GM12878 (cell line): ENCODE measurements around the gene NR2C2AP. TPM values are rescaled to one million over a fixed set of nuclear protein-coding genes. Genes with fewer than 3 reads are reported as not detected.

Source experiments
- ATAC-seq: fragments of 200-7000 bp; cut with Tn5 transposase; 3 replicates; pipeline ENCODE4 v1.9.1; 2020; ENCODE audit warnings: mild to moderate bottlenecking, moderate library complexity
- BruUV-seq: library from RNA; stranded (reverse); fragments of 400-500 nt; replicated peaks from 2 replicates; lab custom pipeline; 2021; lab: Mats Ljungman, UMichigan
- CTCF ChIA-PET: fragments of 300-600 bp; sonication (Branson Sonifier 250); formaldehyde crosslinking; extraction: SDS; loops from one replicate; lab custom pipeline; 2021; ENCODE audit warnings: inconsistent platforms; lab: Yijun Ruan, JAX
- POLR2A ChIA-PET: fragments of 350-600 bp; formaldehyde crosslinking; extraction: SDS; loops from one replicate; lab custom pipeline; 2021; ENCODE audit warnings: inconsistent platforms; lab: Charles Lee
- RAD21 ChIA-PET: fragments of 300-600 bp; sonication (Branson Sonifier 250); formaldehyde crosslinking; loops from one replicate; lab custom pipeline; 2023; ENCODE audit warnings: antibody characterized with exemption; ENCODE audit not compliant: unreplicated experiment; lab: Charles Lee
- SMC1A ChIA-PET: fragments of 300-600 bp; sonication (Branson Sonifier 250); formaldehyde crosslinking; loops from one replicate; lab custom pipeline; 2023; ENCODE audit not compliant: unreplicated experiment, uncharacterized antibody; lab: Charles Lee
- DNase-seq: peaks from one replicate; pipeline ENCODE4 v3.0.0-alpha.2; 2011; ENCODE audit warnings: low read depth, low spot score
- FAIRE-seq: peaks from 3 replicates; lab custom pipeline; 2011; peaks lifted over from hg19 to GRCh38; lab: Jason Lieb, UNC
- H2AFZ ChIP-seq: 2 replicates; pipeline ENCODE4 v1.6.0; 2011; ENCODE audit warnings: low read depth, low read length, control low read depth; ENCODE audit not compliant: control insufficient read depth
- H3K27ac ChIP-seq: 2 replicates; pipeline ENCODE4 v1.5.1; 2011; ENCODE audit warnings: control low read depth; ENCODE audit not compliant: control insufficient read depth, insufficient read depth
- H3K27me3 ChIP-seq, 2 experiments: replicated peaks in 1 of 2; 2 replicates each; pipeline versions ENCODE4 v1.6.0 to v1.6.1; 2011; ENCODE audit warnings: low read length in 1 of 2; ENCODE audit not compliant: control insufficient read depth in 2 of 2, insufficient read depth in 2 of 2
- H3K36me3 ChIP-seq, 2 experiments: 2 replicates each; pipeline ENCODE4 v1.5.1; 2011; ENCODE audit warnings: low read length in 1 of 2; ENCODE audit not compliant: control insufficient read depth in 2 of 2, insufficient read depth in 2 of 2
- H3K4me1 ChIP-seq: 2 replicates; pipeline ENCODE4 v1.6.1; 2011; ENCODE audit warnings: mild to moderate bottlenecking, low read length, moderate library complexity, mixed read lengths; ENCODE audit not compliant: control insufficient read depth, insufficient read depth
- H3K4me2 ChIP-seq: 2 replicates; pipeline ENCODE4 v1.6.0; 2011; ENCODE audit warnings: control low read depth; ENCODE audit not compliant: control insufficient read depth, insufficient read depth
- H3K4me3 ChIP-seq: fragments of 200-600 bp; sonication (generic); 2 replicates; pipeline ENCODE4 v1.5.1; 2016
- H3K79me2 ChIP-seq: 2 replicates; pipeline ENCODE4 v1.6.0; 2011; ENCODE audit warnings: low read length; ENCODE audit not compliant: control insufficient read depth, insufficient read depth
- H3K9ac ChIP-seq: 2 replicates; pipeline ENCODE4 v1.8.0; 2011; ENCODE audit warnings: low read length, control low read depth, mixed read lengths; ENCODE audit not compliant: control insufficient read depth, insufficient read depth
- H3K9me3 ChIP-seq: replicated peaks from 3 replicates; pipeline ENCODE4 v1.5.1; 2011; ENCODE audit warnings: mild to moderate bottlenecking, low read length; ENCODE audit not compliant: control insufficient read depth, insufficient read depth
- H4K20me1 ChIP-seq: 2 replicates; pipeline ENCODE4 v1.6.0; 2011; ENCODE audit not compliant: control insufficient read depth, insufficient read depth
- DPF2 ChIP-seq: fragments of 450-650 bp; IDR thresholded peaks from 2 replicates; pipeline ENCODE4 v1.6.1; 2017; ENCODE audit warnings: mild to moderate bottlenecking
- HDAC6 ChIP-seq: fragments of 200-600 bp; sonication (generic); IDR thresholded peaks from one replicate; pipeline ENCODE4 v1.8.0; 2017; ENCODE audit warnings: antibody characterized with exemption; ENCODE audit not compliant: unreplicated experiment
- POLR2AphosphoS2 ChIP-seq: IDR thresholded peaks from 2 replicates; pipeline ENCODE4 v1.6.1; 2011; ENCODE audit warnings: low read depth, mild to moderate bottlenecking, low read length, improper control_type of control experiment, moderate library complexity
- RBBP5 ChIP-seq: fragments of 200-600 bp; sonication (generic); conservative IDR thresholded peaks from 2 replicates; pipeline ENCODE4 v1.6.1; 2016
- SMC3 ChIP-seq: IDR thresholded peaks from 2 replicates; pipeline ENCODE4 v1.6.1; 2011; ENCODE audit warnings: low read length, improper control_type of control experiment, borderline replicate concordance
- SREBF2 ChIP-seq: IDR thresholded peaks from 2 replicates; pipeline ENCODE4 v1.6.1; 2012; ENCODE audit warnings: mild to moderate bottlenecking, low read length
- SRF ChIP-seq, 2 experiments: IDR thresholded peaks; 2 replicates each; pipeline ENCODE4 v1.6.1; 2011; ENCODE audit warnings: low read depth in 2 of 2, low read length in 2 of 2, mild to moderate bottlenecking in 1 of 2, moderate library complexity in 1 of 2
- STAT1 ChIP-seq: fragments of 450-650 bp; conservative IDR thresholded peaks from 2 replicates; pipeline ENCODE4 v1.6.1; 2014; ENCODE audit warnings: antibody characterized with exemption, mild to moderate bottlenecking
- TBL1XR1 ChIP-seq: IDR thresholded peaks from 2 replicates; pipeline ENCODE4 v1.6.1; 2012; ENCODE audit warnings: low read depth, low read length, improper control_type of control experiment
- YBX1 ChIP-seq: fragments of 450-650 bp; IDR thresholded peaks from 2 replicates; pipeline ENCODE4 v1.6.1; 2016; ENCODE audit warnings: antibody characterized with exemption
- WGBS: methylation state at CpG from one replicate; pipeline ENCODE4 v1.1.6; 2016; ENCODE audit warnings: low lambda C conversion rate; ENCODE audit not compliant: insufficient replicate concordance, insufficient coverage; ENCODE audit errors: missing lambda C conversion rate; 5-methylcytosine and 5-hydroxymethylcytosine counted together
- in situ Hi-C: fragments of 300-500 bp; cut with MboI; formaldehyde crosslinking; loops from 9 replicates; pipeline ENCODE4 v1.14.3; 2018; ENCODE audit warnings: mixed read lengths
- intact Hi-C: fragments of 100-400 bp; cut with micrococcal nuclease; formaldehyde crosslinking; loops from one replicate; pipeline ENCODE4 v1.14.2; 2022; ENCODE audit not compliant: unreplicated experiment
- polyA plus RNA-seq, 11 experiments: library from polyadenylated mRNA; depleted of rRNA in 4 of 11; unstranded in 6 of 11; stranded (reverse) in 5 of 11; fragments of >200 nt; fragmentation: Nextera tagmentation in 4 of 11; fragmentation: Illumina TruSeq in 1 of 11; extraction: Ambion mirVana in 4 of 11; extraction: Trizol in 1 of 11; gene quantifications; 1 replicate in 1 of 11; 2 replicates in 10 of 11; pipeline versions ENCODE4 v1.2.1 to v1.2.3, GENCODE V29; 2011 to 2016; ENCODE audit warnings: inconsistent platforms in 2 of 11, missing spikeins in 2 of 11, low read depth in 1 of 11
- total RNA-seq, 4 experiments: library from RNA; depleted of rRNA in 3 of 4; stranded (reverse); fragments of >200 nt in 3 of 4; fragmentation: Illumina TruSeq in 1 of 4; extraction: Trizol in 1 of 4; gene quantifications; 2 replicates each; pipeline versions ENCODE4 v1.2.1 to v1.2.3, GENCODE V29; 2013 to 2021
- TF ChIP-seq, protein P1 (sequence below): fragments of 150-350 bp; IDR thresholded peaks from 2 replicates; pipeline ENCODE4 v1.6.1; 2014; ENCODE audit warnings: mild to moderate bottlenecking, low read depth, low read length
- TF ChIP-seq, protein P2 (sequence below): IDR thresholded peaks from 2 replicates; pipeline ENCODE4 v1.6.1; 2011; ENCODE audit warnings: low read depth, mild to moderate bottlenecking, low read length, moderate library complexity, borderline replicate concordance; ENCODE audit errors: extremely low read depth
- TF ChIP-seq, protein P3 (sequence below): IDR thresholded peaks from 2 replicates; pipeline ENCODE4 v1.6.1; 2012; ENCODE audit warnings: low read length, inconsistent platforms
- TF ChIP-seq, protein P4 (sequence below): IDR thresholded peaks from 2 replicates; pipeline ENCODE4 v1.6.1; 2011; ENCODE audit warnings: mild to moderate bottlenecking, low read depth, low read length, moderate library complexity; ENCODE audit not compliant: insufficient replicate concordance
- TF ChIP-seq, protein P5 (sequence below): fragments of 450-650 bp; IDR thresholded peaks from 2 replicates; pipeline ENCODE4 v1.6.1; 2018; ENCODE audit warnings: mild to moderate bottlenecking, low read depth, moderate library complexity; ENCODE audit not compliant: partially characterized antibody
- TF ChIP-seq, protein P6 (sequence below): IDR thresholded peaks from 2 replicates; pipeline ENCODE4 v1.6.1; 2012; ENCODE audit warnings: low read depth, low read length, improper control_type of control experiment

Gene NR2C2AP
- total and polyA plus RNA-seq, 10 of the 15 experiments (the other 5 are each of a cell fraction or from before 2014, with no cell fraction given), result 21.5 to 44.8 (median 28.1) TPM

DNA sequence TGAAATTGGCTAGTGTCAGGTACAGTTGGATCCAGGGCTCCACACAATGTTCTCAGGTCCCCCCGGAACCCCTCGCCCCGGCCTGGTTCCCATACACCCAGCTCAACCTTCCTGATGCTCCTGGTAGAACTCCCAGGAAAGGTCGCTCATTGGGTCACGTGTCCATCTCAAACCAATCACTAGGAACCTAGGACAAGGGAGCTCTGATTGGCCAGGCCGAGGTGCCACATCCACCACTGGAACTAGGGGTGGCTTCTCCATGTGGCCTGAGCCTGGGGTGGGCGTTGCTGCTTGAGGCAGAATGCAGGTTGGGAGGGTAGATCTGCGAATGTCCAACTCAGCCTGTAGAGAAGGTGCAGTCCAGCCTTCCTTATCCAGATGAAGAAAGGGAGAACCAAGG lies 26.3 kb downstream of the NR2C2AP start:
- in situ Hi-C loops, result loop anchor here (5.0 kb wide), 1 partner anchor 35 kb away; no protein-coding TSS in a partner anchor
- Histone ChIP-seq H4K20me1 (no peaks in the 10 kb centered on the region), H3K36me3 (no peaks in the 10 kb centered on the region; a peak in 2 of 4 replicates), H3K4me3 (no peak overlapping the region), H3K27ac (no peak overlapping the region), H3K27me3 (no peaks in the 10 kb centered on the region), H3K4me1 (peaks cover 11% of the 10 kb centered on the region), H2AFZ (no peak overlapping the region), H3K4me2 (no peak overlapping the region), H3K9me3 (no peaks in the 10 kb centered on the region; the same call in 2 of the 3 replicates), H3K79me2 (no peaks in the 10 kb centered on the region), H3K9ac (no peak overlapping the region)
- ATAC-seq, result no peak
- ChIA-PET RAD21 (interaction anchor here (14.0 kb wide), 1 partner anchor 23 kb away, joined by 394 read pairs; no protein-coding TSS in a partner anchor), CTCF (interaction anchor here (1.1 to 5.0 kb wide), 4 partner anchors 28 to 124 kb away, joined by 3 to 207 read pairs (median 40); no protein-coding TSS in a partner anchor), SMC1A (interaction anchor here (3.6 to 6.5 kb wide), 2 partner anchors 29 to 33 kb away, joined by 24 to 114 read pairs; no protein-coding TSS in a partner anchor), POLR2A (no interaction called here)
- BruUV-seq, result no TSS peak
- intact Hi-C loops, result no loop called here
- 80% methylated on average over 8 of the region's 8 CpGs for WGBS
- FAIRE-seq, result no peak
- no peak for DNase-seq
- TF ChIP-seq SREBF2 (no peak), RBBP5 (no peak), STAT1 (no peak), YBX1 (no peak), SMC3 (no peak), SRF (IDR thresholded peaks at IDR 0.05; ENCODE audit: low read depth in 2 of 2, low read length in 2 of 2) (no peak), TBL1XR1 (no peak), POLR2AphosphoS2 (no peak), HDAC6 (no peak), DPF2 (no peak)
- TF ChIP-seq, protein P1, sequence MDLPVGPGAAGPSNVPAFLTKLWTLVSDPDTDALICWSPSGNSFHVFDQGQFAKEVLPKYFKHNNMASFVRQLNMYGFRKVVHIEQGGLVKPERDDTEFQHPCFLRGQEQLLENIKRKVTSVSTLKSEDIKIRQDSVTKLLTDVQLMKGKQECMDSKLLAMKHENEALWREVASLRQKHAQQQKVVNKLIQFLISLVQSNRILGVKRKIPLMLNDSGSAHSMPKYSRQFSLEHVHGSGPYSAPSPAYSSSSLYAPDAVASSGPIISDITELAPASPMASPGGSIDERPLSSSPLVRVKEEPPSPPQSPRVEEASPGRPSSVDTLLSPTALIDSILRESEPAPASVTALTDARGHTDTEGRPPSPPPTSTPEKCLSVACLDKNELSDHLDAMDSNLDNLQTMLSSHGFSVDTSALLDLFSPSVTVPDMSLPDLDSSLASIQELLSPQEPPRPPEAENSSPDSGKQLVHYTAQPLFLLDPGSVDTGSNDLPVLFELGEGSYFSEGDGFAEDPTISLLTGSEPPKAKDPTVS, result no peak
- TF ChIP-seq, protein P2, sequence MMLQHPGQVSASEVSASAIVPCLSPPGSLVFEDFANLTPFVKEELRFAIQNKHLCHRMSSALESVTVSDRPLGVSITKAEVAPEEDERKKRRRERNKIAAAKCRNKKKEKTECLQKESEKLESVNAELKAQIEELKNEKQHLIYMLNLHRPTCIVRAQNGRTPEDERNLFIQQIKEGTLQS, result no peak
- TF ChIP-seq, protein P3, sequence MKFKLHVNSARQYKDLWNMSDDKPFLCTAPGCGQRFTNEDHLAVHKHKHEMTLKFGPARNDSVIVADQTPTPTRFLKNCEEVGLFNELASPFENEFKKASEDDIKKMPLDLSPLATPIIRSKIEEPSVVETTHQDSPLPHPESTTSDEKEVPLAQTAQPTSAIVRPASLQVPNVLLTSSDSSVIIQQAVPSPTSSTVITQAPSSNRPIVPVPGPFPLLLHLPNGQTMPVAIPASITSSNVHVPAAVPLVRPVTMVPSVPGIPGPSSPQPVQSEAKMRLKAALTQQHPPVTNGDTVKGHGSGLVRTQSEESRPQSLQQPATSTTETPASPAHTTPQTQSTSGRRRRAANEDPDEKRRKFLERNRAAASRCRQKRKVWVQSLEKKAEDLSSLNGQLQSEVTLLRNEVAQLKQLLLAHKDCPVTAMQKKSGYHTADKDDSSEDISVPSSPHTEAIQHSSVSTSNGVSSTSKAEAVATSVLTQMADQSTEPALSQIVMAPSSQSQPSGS, result no peak
- TF ChIP-seq, protein P4, sequence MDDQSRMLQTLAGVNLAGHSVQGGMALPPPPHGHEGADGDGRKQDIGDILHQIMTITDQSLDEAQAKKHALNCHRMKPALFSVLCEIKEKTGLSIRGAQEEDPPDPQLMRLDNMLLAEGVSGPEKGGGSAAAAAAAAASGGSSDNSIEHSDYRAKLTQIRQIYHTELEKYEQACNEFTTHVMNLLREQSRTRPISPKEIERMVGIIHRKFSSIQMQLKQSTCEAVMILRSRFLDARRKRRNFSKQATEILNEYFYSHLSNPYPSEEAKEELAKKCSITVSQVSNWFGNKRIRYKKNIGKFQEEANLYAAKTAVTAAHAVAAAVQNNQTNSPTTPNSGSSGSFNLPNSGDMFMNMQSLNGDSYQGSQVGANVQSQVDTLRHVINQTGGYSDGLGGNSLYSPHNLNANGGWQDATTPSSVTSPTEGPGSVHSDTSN, result no peak
- TF ChIP-seq, protein P5, sequence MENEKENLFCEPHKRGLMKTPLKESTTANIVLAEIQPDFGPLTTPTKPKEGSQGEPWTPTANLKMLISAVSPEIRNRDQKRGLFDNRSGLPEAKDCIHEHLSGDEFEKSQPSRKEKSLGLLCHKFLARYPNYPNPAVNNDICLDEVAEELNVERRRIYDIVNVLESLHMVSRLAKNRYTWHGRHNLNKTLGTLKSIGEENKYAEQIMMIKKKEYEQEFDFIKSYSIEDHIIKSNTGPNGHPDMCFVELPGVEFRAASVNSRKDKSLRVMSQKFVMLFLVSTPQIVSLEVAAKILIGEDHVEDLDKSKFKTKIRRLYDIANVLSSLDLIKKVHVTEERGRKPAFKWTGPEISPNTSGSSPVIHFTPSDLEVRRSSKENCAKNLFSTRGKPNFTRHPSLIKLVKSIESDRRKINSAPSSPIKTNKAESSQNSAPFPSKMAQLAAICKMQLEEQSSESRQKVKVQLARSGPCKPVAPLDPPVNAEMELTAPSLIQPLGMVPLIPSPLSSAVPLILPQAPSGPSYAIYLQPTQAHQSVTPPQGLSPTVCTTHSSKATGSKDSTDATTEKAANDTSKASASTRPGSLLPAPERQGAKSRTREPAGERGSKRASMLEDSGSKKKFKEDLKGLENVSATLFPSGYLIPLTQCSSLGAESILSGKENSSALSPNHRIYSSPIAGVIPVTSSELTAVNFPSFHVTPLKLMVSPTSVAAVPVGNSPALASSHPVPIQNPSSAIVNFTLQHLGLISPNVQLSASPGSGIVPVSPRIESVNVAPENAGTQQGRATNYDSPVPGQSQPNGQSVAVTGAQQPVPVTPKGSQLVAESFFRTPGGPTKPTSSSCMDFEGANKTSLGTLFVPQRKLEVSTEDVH, result no peak
- TF ChIP-seq, protein P6, sequence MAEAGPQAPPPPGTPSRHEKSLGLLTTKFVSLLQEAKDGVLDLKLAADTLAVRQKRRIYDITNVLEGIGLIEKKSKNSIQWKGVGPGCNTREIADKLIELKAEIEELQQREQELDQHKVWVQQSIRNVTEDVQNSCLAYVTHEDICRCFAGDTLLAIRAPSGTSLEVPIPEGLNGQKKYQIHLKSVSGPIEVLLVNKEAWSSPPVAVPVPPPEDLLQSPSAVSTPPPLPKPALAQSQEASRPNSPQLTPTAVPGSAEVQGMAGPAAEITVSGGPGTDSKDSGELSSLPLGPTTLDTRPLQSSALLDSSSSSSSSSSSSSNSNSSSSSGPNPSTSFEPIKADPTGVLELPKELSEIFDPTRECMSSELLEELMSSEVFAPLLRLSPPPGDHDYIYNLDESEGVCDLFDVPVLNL, result no peak
